ENCODE data around the gene LTBP3. TPM values are rescaled to one million over a fixed set of nuclear protein-coding genes. Genes with fewer than 3 reads are reported as not detected.

The LTBP3 gene
- total and polyA plus RNA-seq, 2 of the 13 experiments (the other 11 are each of a cell fraction or from before 2014, with no cell fraction given) = 12.2 to 68.1 TPM

- TF ChIP-seq HMGXB4 (CRISPR knock-in tag; IDR thresholded peaks at IDR 0.05; ENCODE audit: borderline replicate concordance in 1 of 2, low read depth in 1 of 2) (0 out of 4 replicates have a peak, but pooled peaks of 1 of the 2 experiments have one; percentile 13), ETV5 (CRISPR knock-in tag; IDR thresholded peaks at IDR 0.05; ENCODE audit: borderline replicate concordance) (peak; percentile 49; the same call in 1 of the 2 replicates), XBP1 (CRISPR knock-in tag; IDR thresholded peaks at IDR 0.05) (no peak)
Measured at GRCh38 chr11:65493367-65494176, 64.6 kb downstream of the LTBP3 start (continued).

- FAIRE-seq (no peak), DNase-seq (ENCODE audit: low spot score) (no peak), ATAC-seq (no peak)
- no peaks in the 10 kb centered on the region for H3K36me3 ChIP-seq (replicated peaks in 1 of 2; ENCODE audit: control insufficient read depth in 1 of 2, insufficient read depth in 2 of 2, low read length in 2 of 2)
- POLR2A ChIA-PET = interaction anchor here (1.1 to 27.3 kb wide), 9 partner anchors 8 to 135 kb away, joined by 3 to 1590 read pairs (median 13); partner anchors contain the start of genes MALAT1 and NEAT1
- H3K4me3 ChIP-seq (replicated peaks in 1 of 3; ENCODE audit: insufficient read depth in 1 of 3, low read depth in 2 of 3, low read length in 3 of 3) = peak overlapping the region; percentile 22 to 55 (median 41); a peak in 5 of 6 replicates
- in situ Hi-C loops (cut with HindIII; ENCODE audit: extremely low pct_ligation_motif_present, low pct_unique_long_range_greater_than_20kb) (no loop called here), intact Hi-C loops (cut with micrococcal nuclease; ENCODE audit: unreplicated experiment) (no loop called here)
- no peaks in the 10 kb centered on the region for H4K20me1 ChIP-seq (ENCODE audit: insufficient read depth, low read length)
- WGBS (ENCODE audit: low lambda C conversion rate) = 19% methylated on average over 6 of the region's 6 CpGs
- CTCF ChIA-PET (ENCODE audit: low intra/inter-chr PET ratio, low total read pairs) = no interaction called here
- H3K9me3 ChIP-seq (ENCODE audit: low read length) = no peaks in the 10 kb centered on the region
- peak overlapping the region; percentile 86 for H3K4me2 ChIP-seq (ENCODE audit: low read depth, low read length)
- H3K27ac ChIP-seq (ENCODE audit: extremely low read length, insufficient read depth, low read length) = peak overlapping the region; percentile 23
- H3K79me2 ChIP-seq (ENCODE audit: insufficient read depth, low read length) = peaks cover 6% of the 10 kb centered on the region
- H3K9ac ChIP-seq (ENCODE audit: insufficient read depth, low read depth, low read length) = peak overlapping the region; percentile 49
- BruUV-seq (replicated peaks) = no TSS peak
- no peaks in the 10 kb centered on the region; a peak in 1 of 5 replicates for H3K27me3 ChIP-seq (ENCODE audit: control insufficient read depth in 1 of 2, insufficient read depth in 2 of 2, low read length in 2 of 2)
- no peak overlapping the region for H2AFZ ChIP-seq (ENCODE audit: low read length)
- peaks cover 83% of the 10 kb centered on the region for H3K4me1 ChIP-seq (ENCODE audit: insufficient read depth, low read length)
- peak; percentile 59; the same call in 1 of the 2 replicates for TF ChIP-seq SAP130 (CRISPR knock-in tag; IDR thresholded peaks at IDR 0.05; ENCODE audit: low read depth)
- TF ChIP-seq ZNF350 (CRISPR knock-in tag; IDR thresholded peaks at IDR 0.05; ENCODE audit: borderline replicate concordance, low read depth) = 0 out of 2 replicates have a peak, but pooled peaks have one; percentile 7
- TF ChIP-seq ZSCAN22 (CRISPR knock-in tag; IDR thresholded peaks at IDR 0.05) = no peak
- TF ChIP-seq RXRB (CRISPR knock-in tag; IDR thresholded peaks at IDR 0.05; ENCODE audit: borderline replicate concordance) = peak; percentile 30; the same call in 1 of the 2 replicates
- TF ChIP-seq NR2F6 (IDR thresholded peaks at IDR 0.05) = 0 out of 2 replicates have a peak, but pooled peaks have one; percentile 6
- peak; percentile 10; the same call in 1 of the 2 replicates for TF ChIP-seq NR2F6 (CRISPR knock-in tag; IDR thresholded peaks at IDR 0.05)
- 0 out of 2 replicates have a peak, but pooled peaks have one; percentile 9 for TF ChIP-seq FOSL2 (CRISPR knock-in tag; IDR thresholded peaks at IDR 0.05)
- TF ChIP-seq MBNL3 (CRISPR knock-in tag; conservative IDR thresholded peaks at IDR 0.05) = no peak
- TF ChIP-seq, protein P1, sequence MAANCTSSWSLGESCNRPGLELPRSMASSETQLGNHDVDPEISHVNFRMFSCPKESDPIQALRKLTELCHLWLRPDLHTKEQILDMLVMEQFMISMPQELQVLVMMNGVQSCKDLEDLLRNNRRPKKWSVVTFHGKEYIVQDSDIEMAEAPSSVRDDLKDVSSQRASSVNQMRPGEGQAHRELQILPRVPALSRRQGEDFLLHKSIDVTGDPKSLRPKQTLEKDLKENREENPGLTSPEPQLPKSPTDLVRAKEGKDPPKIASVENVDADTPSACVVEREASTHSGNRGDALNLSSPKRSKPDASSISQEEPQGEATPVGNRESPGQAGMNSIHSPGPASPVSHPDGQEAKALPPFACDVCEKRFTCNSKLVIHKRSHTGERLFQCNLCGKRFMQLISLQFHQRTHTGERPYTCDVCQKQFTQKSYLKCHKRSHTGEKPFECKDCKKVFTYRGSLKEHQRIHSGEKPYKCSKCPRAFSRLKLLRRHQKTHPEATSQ (CRISPR knock-in tag; IDR thresholded peaks at IDR 0.05; ENCODE audit: borderline replicate concordance) = no peak
- TF ChIP-seq PRDM10 (CRISPR knock-in tag; IDR thresholded peaks at IDR 0.05; ENCODE audit: low read depth) = peak; percentile 47; the same call in 1 of the 2 replicates
Measured at GRCh38 chr11:65492637-65493366, 65.4 kb downstream of the LTBP3 start.
